ENCODE results near the gene CCDC106. TPM values are rescaled to one million over a fixed set of nuclear protein-coding genes. Genes with fewer than 3 reads are reported as not detected.

CCDC106 gene
- total RNA-seq, 1 donor from 2014 or later, result 10.7 TPM

DNA sequence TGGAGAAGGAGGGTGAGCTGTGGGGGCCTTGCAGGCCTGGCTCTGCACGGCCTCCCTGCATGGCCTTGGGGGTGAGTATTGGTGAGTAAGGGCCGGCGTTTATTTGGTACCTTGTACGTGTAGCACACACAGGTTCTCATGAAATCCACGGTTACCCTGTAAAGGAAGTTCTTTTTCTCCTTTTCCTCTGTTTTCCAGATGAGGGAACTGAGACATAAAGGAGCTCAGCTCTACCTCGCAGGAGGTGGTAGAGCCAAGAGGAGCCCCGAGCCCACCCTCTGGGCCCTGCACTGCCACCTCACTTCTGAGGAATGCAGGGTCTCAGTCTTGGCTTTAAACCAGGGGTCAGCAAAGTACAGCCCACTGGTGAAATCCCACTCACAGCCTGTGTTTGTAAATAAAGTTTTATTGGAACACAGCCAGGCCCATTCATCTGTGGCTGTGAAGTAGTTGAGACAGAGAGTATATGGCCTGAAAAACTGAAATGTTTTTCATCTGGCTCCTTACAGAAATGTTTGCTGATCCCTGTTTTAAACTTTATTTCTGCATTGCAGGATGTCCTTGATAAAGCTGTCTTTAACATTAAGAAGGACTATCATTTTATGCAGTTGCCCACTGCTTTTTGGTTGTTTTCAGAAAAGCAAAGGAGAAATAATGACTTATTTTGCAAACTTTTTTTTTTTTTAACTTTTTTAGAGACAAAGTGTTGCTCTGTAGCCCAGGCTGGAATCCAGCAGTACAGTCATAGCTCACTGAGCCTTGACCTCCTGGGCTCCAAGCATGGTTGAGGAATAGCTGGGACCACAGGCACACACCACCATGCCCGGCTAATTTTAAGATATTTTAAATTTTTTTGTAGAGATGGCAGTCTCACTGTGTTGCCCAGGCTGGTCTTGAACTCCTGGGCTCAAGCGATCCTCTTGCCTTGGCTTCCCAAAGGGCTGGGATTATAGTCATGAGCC is 33.4 kb downstream of the CCDC106 start:
- no peak for DNase-seq (ENCODE audit: low read depth in 2 of 2)

GRCh38 chr19:55683449-55684261 is 35.6 kb downstream of the CCDC106 start:
- DNase-seq (ENCODE audit: low read depth in 2 of 2), result no peak

GRCh38 chr19:55684946-55685681 is 37.1 kb downstream of the CCDC106 start:
- no peak for DNase-seq (ENCODE audit: low read depth in 2 of 2)

DNA sequence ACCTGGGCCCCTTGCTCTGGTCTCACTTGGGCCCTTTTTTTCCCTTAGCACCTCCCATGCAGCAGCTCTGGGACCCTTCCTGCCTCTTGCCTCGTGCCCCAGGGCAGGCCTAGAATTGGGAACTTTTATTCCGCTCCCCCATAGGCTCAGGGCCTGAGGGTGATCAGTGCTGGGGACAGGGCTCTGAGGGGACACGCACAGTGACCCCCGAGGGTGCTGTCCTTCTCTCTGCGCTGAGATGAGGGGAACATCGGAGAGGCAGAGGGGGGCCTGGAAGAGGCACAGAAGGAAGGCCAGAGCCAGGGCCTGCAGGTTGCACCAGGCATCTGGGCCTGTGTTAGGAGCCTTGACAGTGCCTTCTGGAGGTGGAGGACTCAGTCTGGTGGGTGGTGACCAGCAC is 37.8 kb downstream of the CCDC106 start:
- DNase-seq (ENCODE audit: low read depth in 2 of 2), result no peak

GRCh38 chr19:55686311-55687050 is 38.5 kb downstream of the CCDC106 start:
- DNase-seq (ENCODE audit: low read depth in 2 of 2), result no peak

- no peak for DNase-seq (ENCODE audit: low read depth in 2 of 2)
These were observed 39.5 kb downstream of the CCDC106 start for GRCh38 chr19:55687281-55688201.

- DNase-seq (ENCODE audit: low read depth in 2 of 2), result no peak
These were observed 40.6 kb downstream of the CCDC106 start for GRCh38 chr19:55688422-55689218.

DNA sequence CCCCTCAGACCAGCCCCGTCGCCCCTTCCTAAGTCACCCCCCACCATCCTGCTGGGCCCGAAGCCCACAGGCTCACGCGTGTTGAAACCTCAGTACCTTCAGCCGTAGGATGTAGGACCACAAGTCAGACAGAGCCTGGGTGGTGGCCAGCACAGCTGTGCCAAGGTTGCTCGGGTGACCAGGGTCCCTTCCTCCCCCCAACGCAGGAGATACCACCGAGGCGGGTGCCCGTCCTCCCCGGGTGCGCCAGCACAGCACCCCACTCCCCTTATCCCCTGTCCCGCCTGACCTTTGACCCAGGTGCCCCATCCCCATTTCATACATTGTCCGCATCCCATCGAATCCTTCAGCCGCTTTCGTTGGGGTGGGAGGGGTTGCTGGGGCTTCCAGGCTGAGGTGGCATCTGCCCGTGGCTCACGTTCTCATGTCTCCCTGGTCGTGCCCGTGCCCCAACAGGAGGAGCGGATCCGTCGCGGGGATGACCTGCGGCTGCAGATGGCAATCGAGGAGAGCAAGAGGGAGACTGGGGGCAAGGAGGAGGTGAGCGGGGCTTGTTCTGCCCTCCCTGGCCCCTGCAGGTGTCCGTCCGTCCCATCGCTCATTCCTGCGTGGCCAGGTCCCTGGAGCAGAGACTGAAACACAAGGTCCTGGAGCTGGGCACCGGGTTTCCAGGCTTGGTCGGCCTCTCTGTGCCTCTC is 41.5 kb downstream of the CCDC106 start:
- no peak for DNase-seq (ENCODE audit: low read depth in 2 of 2)

GRCh38 chr19:55690109-55690768 is 42.2 kb downstream of the CCDC106 start:
- DNase-seq (ENCODE audit: low read depth in 2 of 2), result no peak

DNA sequence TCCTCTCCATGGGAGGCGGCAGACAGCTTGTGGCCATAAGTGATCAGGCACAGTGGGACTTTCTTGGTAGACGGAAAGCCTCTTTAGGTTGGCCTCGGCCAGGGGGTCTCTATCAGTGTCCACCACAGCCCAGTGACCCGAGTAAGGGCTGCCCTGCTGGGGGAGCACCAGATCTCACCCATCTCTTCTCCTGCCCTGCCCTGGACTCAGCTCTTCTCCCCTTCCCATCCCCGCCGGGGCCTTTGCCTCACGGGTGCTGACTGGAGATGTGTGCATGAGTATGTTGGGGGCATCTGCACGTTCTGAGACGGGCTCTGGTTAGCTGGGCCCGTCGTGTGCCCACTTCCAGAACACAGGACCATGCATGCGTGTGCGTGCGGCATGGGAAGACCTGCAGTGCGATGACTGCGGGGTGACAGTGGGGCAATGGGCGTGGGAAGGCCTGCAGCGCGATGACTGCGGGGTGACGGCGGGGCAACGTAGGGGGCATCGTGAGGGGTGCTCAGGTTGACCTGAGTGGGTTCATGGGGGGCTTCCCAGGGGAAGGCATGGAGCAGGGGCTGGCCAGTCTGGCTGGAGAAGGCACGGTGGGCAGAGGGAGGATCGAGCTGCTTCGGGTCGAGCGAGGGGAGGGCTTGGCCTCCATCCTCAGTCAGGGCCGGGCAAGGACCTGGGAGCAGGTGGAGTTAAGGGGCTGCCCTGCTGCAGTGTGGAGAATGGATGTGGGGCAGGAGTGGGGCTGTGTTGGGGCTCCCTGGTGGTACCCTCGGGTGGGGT is 42.9 kb downstream of the CCDC106 start:
- DNase-seq (ENCODE audit: low read depth in 2 of 2), result no peak

GRCh38 chr19:55691561-55692481 is 43.8 kb downstream of the CCDC106 start:
- DNase-seq (ENCODE audit: low read depth in 2 of 2), result no peak

DNA sequence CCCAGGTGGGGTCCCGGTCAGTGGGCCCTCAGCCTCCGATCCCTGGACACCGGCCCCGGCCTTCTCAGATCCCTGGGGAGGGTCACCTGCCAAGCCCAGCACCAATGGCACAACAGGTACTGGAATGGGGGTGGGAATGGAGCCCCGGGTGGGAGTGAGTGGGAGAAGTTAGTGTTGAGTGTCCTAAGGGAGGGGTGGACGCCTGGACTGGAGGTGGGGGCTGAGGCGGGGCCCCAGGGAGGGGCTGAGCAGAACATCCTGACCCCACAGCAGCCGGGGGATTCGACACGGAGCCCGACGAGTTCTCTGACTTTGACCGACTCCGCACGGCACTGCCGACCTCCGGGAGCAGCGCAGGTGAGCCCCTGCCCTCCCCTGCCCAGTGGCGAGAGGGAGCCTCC is 44.7 kb downstream of the CCDC106 start:
- no peak for DNase-seq (ENCODE audit: low read depth in 2 of 2)

DNA sequence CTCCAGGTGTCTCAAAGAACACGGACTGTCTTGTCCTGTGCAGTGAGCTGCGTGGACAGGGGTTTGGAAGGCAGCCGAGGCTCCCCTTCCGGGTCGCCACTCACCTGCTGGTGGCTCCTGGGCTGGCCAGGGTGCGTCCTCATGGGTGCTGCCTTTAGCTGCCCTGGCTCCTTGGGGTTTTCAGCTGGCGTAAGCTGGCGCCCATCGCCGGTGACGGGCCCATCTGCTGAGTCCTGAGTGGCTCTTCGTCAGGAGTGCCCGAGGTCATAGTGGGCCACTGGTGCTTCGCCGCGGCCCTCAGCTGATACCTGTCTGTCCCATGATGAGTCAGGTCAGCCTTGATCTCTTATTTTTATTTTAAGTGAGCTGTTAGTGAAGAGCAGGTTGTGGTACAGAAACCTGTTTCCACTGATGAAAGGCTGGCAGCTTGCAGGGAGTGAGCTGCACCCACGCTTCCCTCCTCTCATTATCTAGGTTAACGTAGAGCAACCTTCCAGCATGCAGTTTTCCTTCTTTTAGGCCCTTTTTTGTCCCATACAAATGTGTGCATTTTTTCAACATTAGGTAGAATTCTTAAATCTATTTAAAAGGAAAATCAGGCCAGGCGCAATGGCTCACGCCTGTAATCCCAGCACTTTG is 45.4 kb downstream of the CCDC106 start:
- no peak for DNase-seq (ENCODE audit: low read depth in 2 of 2)

GRCh38 chr19:55694241-55694655 is 46.2 kb downstream of the CCDC106 start:
- no peak for DNase-seq (ENCODE audit: low read depth in 2 of 2)

GRCh38 chr19:55694656-55695491 is 46.9 kb downstream of the CCDC106 start:
- no peak for DNase-seq (ENCODE audit: low read depth in 2 of 2)
